Measurements from ENCODE around the gene SUCLG2.

GRCh38 chr3:67561266-67561665, 93.1 kb downstream of the SUCLG2 start:
- TF ChIP-seq, protein P1, sequence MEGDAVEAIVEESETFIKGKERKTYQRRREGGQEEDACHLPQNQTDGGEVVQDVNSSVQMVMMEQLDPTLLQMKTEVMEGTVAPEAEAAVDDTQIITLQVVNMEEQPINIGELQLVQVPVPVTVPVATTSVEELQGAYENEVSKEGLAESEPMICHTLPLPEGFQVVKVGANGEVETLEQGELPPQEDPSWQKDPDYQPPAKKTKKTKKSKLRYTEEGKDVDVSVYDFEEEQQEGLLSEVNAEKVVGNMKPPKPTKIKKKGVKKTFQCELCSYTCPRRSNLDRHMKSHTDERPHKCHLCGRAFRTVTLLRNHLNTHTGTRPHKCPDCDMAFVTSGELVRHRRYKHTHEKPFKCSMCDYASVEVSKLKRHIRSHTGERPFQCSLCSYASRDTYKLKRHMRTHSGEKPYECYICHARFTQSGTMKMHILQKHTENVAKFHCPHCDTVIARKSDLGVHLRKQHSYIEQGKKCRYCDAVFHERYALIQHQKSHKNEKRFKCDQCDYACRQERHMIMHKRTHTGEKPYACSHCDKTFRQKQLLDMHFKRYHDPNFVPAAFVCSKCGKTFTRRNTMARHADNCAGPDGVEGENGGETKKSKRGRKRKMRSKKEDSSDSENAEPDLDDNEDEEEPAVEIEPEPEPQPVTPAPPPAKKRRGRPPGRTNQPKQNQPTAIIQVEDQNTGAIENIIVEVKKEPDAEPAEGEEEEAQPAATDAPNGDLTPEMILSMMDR (IDR thresholded peaks at IDR 0.05): no peak
- no peak for TF ChIP-seq POLR2A (IDR thresholded peaks at IDR 0.05)
